Panc1 (cell line): ENCODE results near the gene F11. TPM values are rescaled to one million over a fixed set of nuclear protein-coding genes. Genes with fewer than 3 reads are reported as not detected.

Experiments
- ATAC-seq: fragments of 200-7000 bp; cut with Tn5 transposase; 2 replicates; pipeline ENCODE4 v1.9.1; 2020; ENCODE audit warnings: mild to moderate bottlenecking, moderate library complexity
- BruUV-seq: library from RNA; stranded (reverse); fragments of 400-500 nt; replicated peaks from 2 replicates; lab custom pipeline; 2021; lab: Mats Ljungman, UMichigan
- CTCF ChIA-PET: fragments of 300-600 bp; sonication (Branson Sonifier 250); formaldehyde crosslinking; loops from one replicate; lab custom pipeline; 2022; ENCODE audit warnings: antibody characterized with exemption; lab: Charles Lee
- POLR2A ChIA-PET: fragments of 300-600 bp; sonication (Branson Sonifier 250); formaldehyde crosslinking; loops from one replicate; lab custom pipeline; 2022; ENCODE audit warnings: antibody characterized with exemption; lab: Charles Lee
- DNase-seq: peaks from one replicate; pipeline ENCODE4 v3.0.0-alpha.2; 2010; ENCODE audit warnings: low read depth, low spot score
- H3K27ac ChIP-seq: 2 replicates; pipeline ENCODE4 v1.5.1; 2011; ENCODE audit warnings: mild to moderate bottlenecking, low read length, inconsistent platforms
- H3K27me3 ChIP-seq: fragments of 200-500 bp; sonication (Bioruptor generic); 2 replicates; pipeline ENCODE4 v1.6.0; 2014; ENCODE audit warnings: low read length, inconsistent platforms; ENCODE audit not compliant: control insufficient read depth, insufficient read depth
- H3K36me3 ChIP-seq: fragments of 200-500 bp; sonication (Bioruptor generic); 2 replicates; pipeline ENCODE4 v1.5.1; 2014; ENCODE audit warnings: inconsistent platforms, mild to moderate bottlenecking, low read length, moderate library complexity; ENCODE audit not compliant: control insufficient read depth, insufficient read depth
- H3K4me1 ChIP-seq: 2 replicates; pipeline ENCODE4 v1.5.1; 2011; ENCODE audit warnings: inconsistent platforms, mild to moderate bottlenecking, low read length, moderate library complexity; ENCODE audit not compliant: control insufficient read depth, insufficient read depth
- H3K4me3 ChIP-seq, 2 experiments: 2 replicates each; pipeline ENCODE4 v1.5.1; 2011 to 2012; ENCODE audit warnings: low read depth in 2 of 2, low read length in 2 of 2, mild to moderate bottlenecking in 2 of 2, inconsistent platforms in 1 of 2, moderate library complexity in 1 of 2
- H3K9me3 ChIP-seq: fragments of 200-500 bp; sonication (Bioruptor generic); 2 replicates; pipeline ENCODE4 v1.5.1; 2014; ENCODE audit warnings: low read depth, mild to moderate bottlenecking, inconsistent platforms, low read length, moderate library complexity; ENCODE audit not compliant: control insufficient read depth, insufficient read depth
- CTCF ChIP-seq: fragments of 450-650 bp; IDR thresholded peaks from 2 replicates; pipeline ENCODE4 v1.5.1; 2017; ENCODE audit warnings: mild to moderate bottlenecking
- POLR2AphosphoS5 ChIP-seq: IDR thresholded peaks from 2 replicates; pipeline ENCODE4 v1.6.1; 2012; ENCODE audit warnings: mild to moderate bottlenecking, low read depth, low read length, moderate library complexity
- REST ChIP-seq, 2 experiments: IDR thresholded peaks; 2 replicates each; pipeline ENCODE4 v1.6.1; 2011 to 2012; ENCODE audit warnings: low read depth in 2 of 2, control low read depth in 1 of 2, low read length in 1 of 2, mild to moderate bottlenecking in 1 of 2, moderate library complexity in 1 of 2; ENCODE audit not compliant: insufficient read depth in 1 of 2
- SIN3A ChIP-seq: IDR thresholded peaks from 2 replicates; pipeline ENCODE4 v1.6.1; 2012; ENCODE audit warnings: low read depth, mild to moderate bottlenecking, low read length, moderate library complexity, borderline replicate concordance; ENCODE audit not compliant: insufficient read depth
- TCF7L2 ChIP-seq: IDR thresholded peaks from 2 replicates; pipeline ENCODE4 v1.6.1; 2011; ENCODE audit warnings: mild to moderate bottlenecking, low read depth, low read length, inconsistent platforms
- in situ Hi-C: cut with HindIII; loops from 2 replicates; pipeline ENCODE4 v1.10.0; 2016; ENCODE audit warnings: low sequenced_read_pairs, low pct_unique_long_range_greater_than_20kb
- intact Hi-C: fragments of 100-400 bp; cut with micrococcal nuclease; formaldehyde crosslinking; loops from one replicate; pipeline ENCODE4 v1.10.0; 2022; ENCODE audit not compliant: unreplicated experiment
- total RNA-seq: library from RNA; stranded (reverse); gene quantifications from one replicate; pipeline ENCODE4 v1.2.1, GENCODE V29; 2021; ENCODE audit not compliant: unreplicated experiment

The F11 gene
- total RNA-seq, 1 experiment from 2014 or later = not detected

- intact Hi-C loops = no loop called here
- POLR2A ChIA-PET = no interaction called here
- no peak for TF ChIP-seq POLR2AphosphoS5
- no peak for TF ChIP-seq TCF7L2
- TF ChIP-seq CTCF = no peak
- TF ChIP-seq SIN3A = no peak
- no peak for TF ChIP-seq REST (IDR thresholded peaks at IDR 0.05; ENCODE audit: insufficient read depth in 1 of 2, low read depth in 2 of 2, low read length in 1 of 2)
- H3K4me1 ChIP-seq = no peaks in the 10 kb centered on the region
- no peaks in the 10 kb centered on the region for H3K36me3 ChIP-seq
- ATAC-seq = no peak
- DNase-seq = no peak
- no peak overlapping the region for H3K27ac ChIP-seq
- no peaks in the 10 kb centered on the region for H3K27me3 ChIP-seq
- H3K9me3 ChIP-seq = no peaks in the 10 kb centered on the region
- in situ Hi-C loops = no loop called here
- CTCF ChIA-PET = no interaction called here
- no TSS peak for BruUV-seq
- H3K4me3 ChIP-seq = no peak overlapping the region
Observed at GRCh38 chr4:186258216-186258811, 7.7 kb upstream of the F11 start.

DNA sequence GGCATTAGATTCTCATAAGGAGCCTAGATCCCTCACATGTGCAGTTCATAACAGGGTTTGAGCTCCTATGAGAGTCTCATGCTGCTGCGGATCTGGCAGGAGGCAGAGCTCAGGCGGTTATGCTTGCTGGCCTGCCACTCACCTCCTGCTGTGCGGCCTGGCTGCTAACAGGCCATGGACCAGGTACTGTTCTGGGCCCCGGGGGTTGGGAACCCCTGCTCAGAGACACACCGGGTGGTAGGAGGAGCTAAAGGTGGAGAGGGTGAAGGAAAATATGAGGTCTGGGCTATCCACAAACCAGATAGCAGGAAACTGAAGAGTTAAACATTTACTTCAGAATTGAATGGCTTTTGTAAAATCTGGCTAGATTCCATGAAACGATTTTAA, 5.9 kb upstream of the F11 start:
- Histone ChIP-seq H3K9me3 (no peaks in the 10 kb centered on the region), H3K27me3 (no peaks in the 10 kb centered on the region), H3K4me1 (no peaks in the 10 kb centered on the region), H3K36me3 (no peaks in the 10 kb centered on the region), H3K27ac (no peak overlapping the region), H3K4me3 (no peak overlapping the region)
- no TSS peak for BruUV-seq
- ChIA-PET POLR2A (no interaction called here), CTCF (no interaction called here)
- intact Hi-C loops = no loop called here
- ATAC-seq (no peak), DNase-seq (no peak)
- in situ Hi-C loops = no loop called here
- no peak for TF ChIP-seq CTCF
- TF ChIP-seq SIN3A = no peak
- no peak for TF ChIP-seq TCF7L2
